Keratinocyte (primary cell): ENCODE measurements around the gene GCHFR.

Experiments used
- EZH2 ChIP-seq: IDR thresholded peaks from one replicate; pipeline ENCODE4 v1.6.1; 2012; ENCODE audit warnings: inconsistent platforms, mild to moderate bottlenecking, low read length, moderate library complexity
- TF ChIP-seq, protein P1 (sequence below), 3 experiments: IDR thresholded peaks in 1 of 3; conservative IDR thresholded peaks in 1 of 3; optimal IDR thresholded peaks in 1 of 3; 2 replicates in 2 of 3; 3 replicates in 1 of 3; pipeline versions ENCODE3 to v1.5.1; 2011; ENCODE audit warnings: low read length in 3 of 3, mild to moderate bottlenecking in 3 of 3, moderate library complexity in 2 of 3, control low read depth in 1 of 3, inconsistent platforms in 1 of 3; ENCODE audit not compliant: insufficient read depth in 2 of 3; ENCODE audit errors: extremely low read depth in 1 of 3

DNA sequence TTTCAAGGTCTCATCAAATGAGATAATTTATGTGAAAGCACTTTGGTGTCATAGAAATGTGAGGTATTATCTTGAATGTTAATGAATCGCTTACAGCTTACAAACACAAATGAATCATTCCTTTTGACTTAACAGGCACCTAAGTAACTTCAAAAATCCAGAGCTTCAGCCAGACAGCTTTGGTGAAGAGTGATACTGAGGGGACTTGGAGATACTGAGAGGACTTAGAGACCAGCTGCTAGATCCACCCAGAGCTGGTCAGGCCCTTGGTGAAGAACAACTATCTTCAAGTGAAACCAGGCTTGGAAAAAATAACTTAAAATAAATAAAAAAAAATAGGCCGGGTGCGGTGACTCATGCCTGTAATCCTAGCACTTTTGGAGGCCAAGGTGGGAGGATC is 26.9 kb downstream of the GCHFR start:
- no peak for TF ChIP-seq EZH2
- TF ChIP-seq, protein P1, sequence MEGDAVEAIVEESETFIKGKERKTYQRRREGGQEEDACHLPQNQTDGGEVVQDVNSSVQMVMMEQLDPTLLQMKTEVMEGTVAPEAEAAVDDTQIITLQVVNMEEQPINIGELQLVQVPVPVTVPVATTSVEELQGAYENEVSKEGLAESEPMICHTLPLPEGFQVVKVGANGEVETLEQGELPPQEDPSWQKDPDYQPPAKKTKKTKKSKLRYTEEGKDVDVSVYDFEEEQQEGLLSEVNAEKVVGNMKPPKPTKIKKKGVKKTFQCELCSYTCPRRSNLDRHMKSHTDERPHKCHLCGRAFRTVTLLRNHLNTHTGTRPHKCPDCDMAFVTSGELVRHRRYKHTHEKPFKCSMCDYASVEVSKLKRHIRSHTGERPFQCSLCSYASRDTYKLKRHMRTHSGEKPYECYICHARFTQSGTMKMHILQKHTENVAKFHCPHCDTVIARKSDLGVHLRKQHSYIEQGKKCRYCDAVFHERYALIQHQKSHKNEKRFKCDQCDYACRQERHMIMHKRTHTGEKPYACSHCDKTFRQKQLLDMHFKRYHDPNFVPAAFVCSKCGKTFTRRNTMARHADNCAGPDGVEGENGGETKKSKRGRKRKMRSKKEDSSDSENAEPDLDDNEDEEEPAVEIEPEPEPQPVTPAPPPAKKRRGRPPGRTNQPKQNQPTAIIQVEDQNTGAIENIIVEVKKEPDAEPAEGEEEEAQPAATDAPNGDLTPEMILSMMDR (optimal IDR thresholded peaks at IDR 0.05 in 1 of 3, IDR thresholded peaks at IDR 0.05 in 1 of 3, conservative IDR thresholded peaks at IDR 0.05 in 1 of 3; ENCODE audit: extremely low read depth in 1 of 3, insufficient read depth in 2 of 3, low read length in 3 of 3): no peak
